T-cell (primary cell): ENCODE measurements around the gene RBM20. TPM values are rescaled to one million over a fixed set of nuclear protein-coding genes. Genes with fewer than 3 reads are reported as not detected.

ENCODE experiments used
- ATAC-seq, 4 experiments: fragments of 200-7000 bp in 3 of 4; fragments of 150-1000 bp in 1 of 4; cut with Tn5 transposase; replicated peaks in 1 of 4; 1 replicate in 3 of 4; 2 replicates in 1 of 4; pipeline ENCODE4 v1.10.0; 2021; ENCODE audit warnings: moderate library complexity in 3 of 4, mild to moderate bottlenecking in 2 of 4, moderate number of reproducible peaks in 1 of 4
- CTCF ChIA-PET, 2 donors: fragments of 300-600 bp; sonication (Branson Sonifier 250); formaldehyde crosslinking; loops; one replicate each; lab custom pipeline; 2022; ENCODE audit warnings: antibody characterized with exemption in 2 of 2; lab: Charles Lee
- POLR2A ChIA-PET, 2 donors: fragments of 300-600 bp; sonication (Branson Sonifier 250); formaldehyde crosslinking; loops; one replicate each; lab custom pipeline; 2022; ENCODE audit warnings: antibody characterized with exemption in 2 of 2; lab: Charles Lee
- DNase-seq, 35 experiments: peaks; one replicate each; pipeline versions ENCODE4 v3.0.0 to v3.0.0-alpha.2; 2013 to 2023
- H3K27ac ChIP-seq: one replicate; pipeline ENCODE4 v1.5.1; 2013; ENCODE audit warnings: low read length
- H3K27me3 ChIP-seq, 2 experiments: replicated peaks in 1 of 2; 1 replicate in 1 of 2; 2 replicates in 1 of 2; pipeline versions ENCODE4 v1.6.1 to v1.7.0; 2013; ENCODE audit warnings: low read length in 1 of 2, mixed read lengths in 1 of 2; ENCODE audit not compliant: control insufficient read depth in 2 of 2, insufficient read depth in 2 of 2; ENCODE audit errors: extremely low read depth in 1 of 2
- H3K36me3 ChIP-seq, 2 donors: 1 replicate in 1 of 2; 2 replicates in 1 of 2; pipeline versions ENCODE4 v1.6.1 to v1.7.0; 2013; ENCODE audit warnings: low read length in 1 of 2; ENCODE audit not compliant: control insufficient read depth in 2 of 2, insufficient read depth in 1 of 2; ENCODE audit errors: extremely low read depth in 1 of 2
- H3K4me1 ChIP-seq, 2 experiments: 1 replicate in 1 of 2; 2 replicates in 1 of 2; pipeline versions ENCODE4 v1.6.1 to v1.7.0; 2013; ENCODE audit warnings: low read length in 2 of 2, mixed read lengths in 1 of 2; ENCODE audit not compliant: insufficient read depth in 2 of 2, control insufficient read depth in 1 of 2; ENCODE audit errors: extremely low read depth in 1 of 2
- H3K4me3 ChIP-seq, 2 donors: 1 replicate in 1 of 2; 2 replicates in 1 of 2; pipeline versions ENCODE4 v1.5.1 to v1.7.0; 2013; ENCODE audit warnings: mild to moderate bottlenecking in 2 of 2, low read length in 1 of 2, moderate library complexity in 1 of 2; ENCODE audit not compliant: control insufficient read depth in 1 of 2; ENCODE audit errors: extremely low read depth in 1 of 2
- H3K9me3 ChIP-seq: 2 replicates; pipeline ENCODE4 v1.7.0; 2013
- H3K27ac Mint-ChIP-seq, 2 donors: one replicate each; pipeline ENCODE4 v1.8.0; 2020 to 2021; ENCODE audit warnings: mild to moderate bottlenecking in 2 of 2, mixed read lengths in 2 of 2
- H3K27me3 Mint-ChIP-seq, 2 donors: one replicate each; pipeline ENCODE4 v1.8.0; 2021 to 2022; ENCODE audit warnings: mixed read lengths in 2 of 2
- H3K36me3 Mint-ChIP-seq: one replicate; pipeline ENCODE4 v1.8.0; 2021; ENCODE audit warnings: mixed read lengths
- H3K4me1 Mint-ChIP-seq, 3 donors: one replicate each; pipeline ENCODE4 v1.8.0; 2020 to 2022; ENCODE audit warnings: mixed read lengths in 3 of 3, mild to moderate bottlenecking in 1 of 3
- H3K4me3 Mint-ChIP-seq, 3 donors: one replicate each; pipeline ENCODE4 v1.8.0; 2020 to 2022; ENCODE audit warnings: mild to moderate bottlenecking in 3 of 3, mixed read lengths in 3 of 3, moderate library complexity in 3 of 3
- H3K9me3 Mint-ChIP-seq, 3 donors: one replicate each; pipeline ENCODE4 v1.8.0; 2020 to 2022; ENCODE audit warnings: mixed read lengths in 3 of 3
- WGBS: methylation state at CpG from one replicate; pipeline ENCODE4 v1.1.5; 2013; ENCODE audit warnings: missing lambda C conversion rate; ENCODE audit not compliant: insufficient coverage; 5-methylcytosine and 5-hydroxymethylcytosine counted together
- total RNA-seq, 35 experiments: library from RNA in 6 of 35; stranded (reverse) in 6 of 35; fragments of 120-200 nt in 1 of 35; gene quantifications; one replicate each; pipeline versions ENCODE4 v1.2.1 to v1.2.4 and lab custom pipeline; 2013 to 2026

The RBM20 gene
- total RNA-seq, 5 donors from 2014 or later (not counting 1 experiment from before 2014, with no cell fraction given): 0.09 to 3.0 (median 0.33) TPM

DNA sequence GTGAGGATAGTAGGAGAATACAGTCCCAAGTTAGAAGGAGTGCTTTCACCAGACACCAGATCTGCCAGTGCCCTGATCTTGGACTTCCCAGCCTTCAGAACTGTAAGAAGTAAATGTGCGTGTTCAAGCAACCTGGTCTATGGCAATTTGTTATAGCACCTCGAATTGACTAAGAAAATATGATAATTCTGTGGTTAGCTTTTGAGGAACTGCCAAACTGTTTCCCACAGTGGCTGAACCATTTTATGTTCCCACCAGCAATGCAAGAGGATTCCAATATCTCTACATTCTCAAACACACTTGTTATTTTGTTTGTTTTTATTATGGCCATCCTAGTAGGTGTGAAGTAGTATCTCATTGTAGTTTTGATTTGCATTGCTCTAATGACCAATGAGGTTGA lies 47.0 kb downstream of the RBM20 start:
- H3K27me3 ChIP-seq: peaks cover 0 to 3% of the 10 kb centered on the region in 2 experiments
- ATAC-seq: no peak
- Mint-ChIP-seq H3K27me3 (peaks cover 0 to 7% of the 10 kb centered on the region in 2 donors), H3K4me3 (no peak overlapping the region), H3K4me1 (no peaks in the 10 kb centered on the region), H3K9me3 (peaks cover 4 to 15% (median 5%) of the 10 kb centered on the region in 3 donors), H3K27ac (no peak overlapping the region), H3K36me3 (no peaks in the 10 kb centered on the region)
- no CpG with 5 or more reads among the region's 2 CpGs for WGBS
- no peaks in the 10 kb centered on the region for H3K36me3 ChIP-seq
- no peaks in the 10 kb centered on the region for H3K4me1 ChIP-seq
- no peak for DNase-seq
- CTCF ChIA-PET: no interaction called here
- no peaks in the 10 kb centered on the region for H3K9me3 ChIP-seq
- no peak overlapping the region for H3K27ac ChIP-seq
- no peak overlapping the region for H3K4me3 ChIP-seq
- POLR2A ChIA-PET: no interaction called here

DNA sequence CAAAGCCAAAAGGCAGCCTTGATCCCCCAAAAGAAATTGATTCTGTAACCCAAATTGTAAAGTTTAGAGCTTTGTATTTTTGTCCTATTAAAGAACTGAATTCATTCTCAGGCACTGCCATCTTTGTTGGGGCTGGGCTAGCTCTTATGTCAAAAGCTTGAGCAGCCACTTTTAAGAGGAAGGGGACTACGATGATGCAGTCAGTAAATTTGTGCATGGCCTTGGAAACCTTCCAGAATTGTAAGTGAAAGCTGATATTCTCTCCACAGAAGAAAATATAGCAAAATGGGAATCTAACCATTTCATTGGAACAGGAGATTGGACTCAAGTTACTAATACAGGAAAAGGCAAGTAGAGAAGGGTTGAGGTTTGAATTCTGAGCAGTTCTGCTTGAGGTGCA lies 50.1 kb downstream of the RBM20 start:
- Histone ChIP-seq H3K4me3 (no peak overlapping the region), H3K9me3 (no peaks in the 10 kb centered on the region), H3K27ac (no peak overlapping the region), H3K36me3 (no peaks in the 10 kb centered on the region), H3K27me3 (peaks cover 0 to 4% of the 10 kb centered on the region in 2 experiments), H3K4me1 (no peaks in the 10 kb centered on the region)
- Mint-ChIP-seq H3K9me3 (peaks cover 4 to 15% (median 5%) of the 10 kb centered on the region in 3 donors), H3K4me3 (no peak overlapping the region), H3K36me3 (no peaks in the 10 kb centered on the region), H3K27ac (no peak overlapping the region), H3K4me1 (no peaks in the 10 kb centered on the region), H3K27me3 (peaks cover 0 to 8% of the 10 kb centered on the region in 2 donors)
- DNase-seq (no peak), ATAC-seq (no peak)
- ChIA-PET CTCF (interaction anchor here in 1 of 2 donors (1.0 kb wide), 1 partner anchor 70 kb away, joined by 3 read pairs; no protein-coding TSS in a partner anchor), POLR2A (no interaction called here)
- no CpG with 5 or more reads among the region's 1 CpG for WGBS

DNA sequence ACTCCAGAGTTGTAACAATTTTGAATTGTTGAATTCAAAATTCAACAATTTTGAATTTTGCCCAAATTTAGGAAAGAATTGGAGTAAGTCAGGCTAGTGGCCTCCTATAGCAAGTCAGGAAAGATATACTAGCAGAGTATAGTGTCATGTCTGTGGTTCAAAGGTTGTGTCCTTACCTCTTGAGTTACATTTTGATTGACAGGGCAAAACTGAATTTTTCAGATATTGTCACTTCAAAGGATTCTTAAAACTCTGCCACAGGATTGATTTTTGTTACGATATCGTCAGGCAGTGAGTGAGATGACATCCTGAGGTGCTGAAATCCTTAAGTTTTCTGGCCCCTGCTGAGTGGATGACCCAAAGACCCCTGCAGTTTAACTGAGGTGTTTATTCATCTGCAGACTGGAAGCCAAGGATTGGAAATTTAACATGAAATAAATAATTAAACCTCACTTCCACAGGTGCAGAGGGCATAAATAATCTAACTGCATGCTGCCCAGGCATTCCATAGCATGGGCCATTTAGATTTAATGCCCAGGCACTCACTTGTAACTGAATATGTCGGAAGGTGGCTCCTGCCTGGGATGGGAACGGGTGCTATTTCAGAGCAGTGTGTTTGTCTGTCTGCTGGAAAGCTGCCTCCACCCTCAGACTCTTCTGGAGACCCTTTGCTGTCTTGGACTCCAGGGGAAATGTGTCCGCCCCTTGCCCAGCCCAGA lies 50.8 kb downstream of the RBM20 start:
- peaks cover 0 to 8% of the 10 kb centered on the region in 2 donors for H3K27me3 Mint-ChIP-seq
- H3K4me1 Mint-ChIP-seq: no peaks in the 10 kb centered on the region
- no peak overlapping the region for H3K4me3 Mint-ChIP-seq
- DNase-seq (no peak), ATAC-seq (no peak)
- ChIA-PET CTCF (interaction anchor here in 1 of 2 donors (1.0 kb wide), 1 partner anchor 69 kb away, joined by 3 read pairs; no protein-coding TSS in a partner anchor), POLR2A (no interaction called here)
- peaks cover 0 to 4% of the 10 kb centered on the region in 2 experiments for H3K27me3 ChIP-seq
- no peak overlapping the region for H3K4me3 ChIP-seq
- H3K36me3 ChIP-seq: no peaks in the 10 kb centered on the region
- no peaks in the 10 kb centered on the region for H3K36me3 Mint-ChIP-seq
- H3K27ac Mint-ChIP-seq: no peak overlapping the region
- no peaks in the 10 kb centered on the region for H3K9me3 ChIP-seq
- H3K9me3 Mint-ChIP-seq: peaks cover 4 to 15% (median 5%) of the 10 kb centered on the region in 3 donors
- H3K27ac ChIP-seq: no peak overlapping the region
- WGBS: 95% methylated on average over 2 of the region's 5 CpGs
- no peaks in the 10 kb centered on the region for H3K4me1 ChIP-seq

DNA sequence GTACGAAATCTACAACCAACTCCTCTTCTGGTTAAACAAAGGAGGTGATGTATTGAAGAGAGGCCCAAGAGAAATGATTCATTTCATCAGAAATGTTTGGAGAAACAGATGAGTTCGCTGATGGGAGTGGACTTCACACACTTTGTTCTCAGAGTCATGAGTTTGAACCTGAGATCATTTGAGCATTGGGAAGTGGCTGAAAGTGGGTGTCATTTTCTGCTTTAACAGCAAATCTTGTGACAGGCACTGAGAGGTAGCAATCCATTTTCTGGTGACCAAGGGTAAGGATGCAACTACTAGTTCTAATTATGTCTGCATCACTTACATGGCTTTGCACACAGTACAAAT lies 51.4 kb downstream of the RBM20 start:
- Mint-ChIP-seq H3K27me3 (peaks cover 0 to 8% of the 10 kb centered on the region in 2 donors), H3K9me3 (peaks cover 4 to 15% (median 5%) of the 10 kb centered on the region in 3 donors), H3K4me1 (no peaks in the 10 kb centered on the region), H3K36me3 (no peaks in the 10 kb centered on the region), H3K27ac (no peak overlapping the region), H3K4me3 (no peak overlapping the region)
- Histone ChIP-seq H3K36me3 (no peaks in the 10 kb centered on the region), H3K27me3 (peaks cover 0 to 4% of the 10 kb centered on the region in 2 experiments), H3K4me1 (no peaks in the 10 kb centered on the region), H3K9me3 (no peaks in the 10 kb centered on the region), H3K4me3 (no peak overlapping the region), H3K27ac (no peak overlapping the region)
- no peak for DNase-seq
- CTCF ChIA-PET: no interaction called here
- POLR2A ChIA-PET: no interaction called here
- 80% methylated on average over 1 of the region's 2 CpGs for WGBS
- no peak for ATAC-seq

DNA sequence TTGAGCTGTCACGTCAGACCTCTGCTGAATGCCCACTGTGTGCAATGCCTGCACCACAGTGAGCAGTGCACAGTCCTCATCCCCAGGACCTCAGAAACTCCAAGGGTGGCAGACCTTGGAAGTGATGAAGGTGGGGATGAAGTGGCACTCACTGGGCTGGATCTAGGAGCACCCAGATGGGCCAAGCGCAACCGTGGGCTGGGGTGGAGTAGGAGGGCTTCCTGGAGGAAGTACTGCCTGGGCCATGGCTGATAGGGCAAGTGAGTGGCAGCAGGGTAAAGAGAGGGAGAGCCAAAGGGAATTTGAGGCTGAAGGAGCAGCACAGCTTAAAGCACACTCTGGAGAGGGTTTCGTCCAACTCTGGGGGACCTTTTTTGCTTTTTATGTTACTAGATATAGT lies 52.3 kb downstream of the RBM20 start:
- ChIA-PET CTCF (no interaction called here), POLR2A (no interaction called here)
- DNase-seq (no peak), ATAC-seq (no peak)
- no peaks in the 10 kb centered on the region for H3K36me3 Mint-ChIP-seq
- Histone ChIP-seq H3K27me3 (peaks cover 0 to 4% of the 10 kb centered on the region in 2 experiments), H3K9me3 (no peaks in the 10 kb centered on the region), H3K27ac (no peak overlapping the region), H3K36me3 (no peaks in the 10 kb centered on the region), H3K4me3 (no peak overlapping the region), H3K4me1 (no peaks in the 10 kb centered on the region)
- H3K4me1 Mint-ChIP-seq: no peaks in the 10 kb centered on the region
- H3K9me3 Mint-ChIP-seq: peaks cover 4 to 15% (median 5%) of the 10 kb centered on the region in 3 donors
- H3K27me3 Mint-ChIP-seq: peaks cover 0 to 8% of the 10 kb centered on the region in 2 donors
- H3K4me3 Mint-ChIP-seq: no peak overlapping the region
- 100% methylated on average over 1 of the region's 4 CpGs for WGBS
- no peak overlapping the region for H3K27ac Mint-ChIP-seq

DNA sequence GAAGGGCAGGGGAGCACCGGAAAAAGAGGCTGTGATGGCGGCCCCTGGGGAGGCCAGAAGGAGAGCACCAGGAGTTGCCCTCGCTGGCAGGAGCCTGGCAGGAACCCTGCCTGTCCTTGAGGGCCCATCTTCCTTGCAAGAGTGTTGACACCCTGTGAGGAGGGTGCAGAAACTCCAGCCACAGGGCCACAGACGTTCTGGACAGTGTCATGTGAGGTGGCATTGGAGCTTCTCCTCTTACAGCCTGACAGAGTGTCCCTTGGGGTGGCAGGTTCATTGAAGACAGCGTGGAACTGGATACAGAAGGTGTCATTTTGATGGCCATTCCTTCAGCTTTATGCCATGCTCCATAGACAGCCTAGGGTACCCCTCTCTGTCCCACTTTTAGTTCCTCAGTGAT lies 54.2 kb downstream of the RBM20 start:
- Histone ChIP-seq H3K9me3 (no peaks in the 10 kb centered on the region), H3K27me3 (peaks cover 0 to 4% of the 10 kb centered on the region in 2 experiments), H3K4me1 (no peaks in the 10 kb centered on the region), H3K36me3 (no peaks in the 10 kb centered on the region), H3K4me3 (no peak overlapping the region), H3K27ac (no peak overlapping the region)
- ChIA-PET POLR2A (no interaction called here), CTCF (interaction anchor here in 1 of 2 donors (0.6 kb wide), 1 partner anchor 344 kb away, joined by 3 read pairs; no protein-coding TSS in a partner anchor)
- WGBS: 87% methylated on average over 5 of the region's 5 CpGs
- no peak for DNase-seq
- Mint-ChIP-seq H3K4me3 (no peak overlapping the region), H3K4me1 (no peaks in the 10 kb centered on the region), H3K27me3 (peaks cover 0 to 4% of the 10 kb centered on the region in 2 donors), H3K27ac (no peak overlapping the region), H3K36me3 (no peaks in the 10 kb centered on the region), H3K9me3 (peaks cover 0 to 2% (median 1%) of the 10 kb centered on the region in 3 donors)
- ATAC-seq: no peak
